Activated effector memory CD4-positive, alpha-beta T cell treated with Interleukin-2 at 50 U/mL for 16 hours (primary cell): ENCODE measurements around the gene FANCC.

Source experiments
- DNase-seq: peaks from one replicate; pipeline ENCODE4 v3.0.0-alpha.2; 2020

Gene FANCC

GRCh38 chr9:95135756-95136155, 181.8 kb downstream of the FANCC start:
- no peak for DNase-seq

- DNase-seq: no peak
Observed at GRCh38 chr9:95134457-95134881, 183.0 kb downstream of the FANCC start.

- no peak for DNase-seq
Observed at GRCh38 chr9:95133325-95133705, 184.2 kb downstream of the FANCC start.

GRCh38 chr9:95132366-95133324, 184.9 kb downstream of the FANCC start:
- DNase-seq: no peak

- DNase-seq: peak; percentile 3
Observed at GRCh38 chr9:95131023-95131943, 186.2 kb downstream of the FANCC start.

- no peak for DNase-seq
Observed at GRCh38 chr9:95130484-95130883, 187.0 kb downstream of the FANCC start.

- DNase-seq: no peak
Observed at GRCh38 chr9:95129476-95130291, 187.8 kb downstream of the FANCC start.

- DNase-seq: no peak
Observed at GRCh38 chr9:95128177-95128524, 189.4 kb downstream of the FANCC start.

GRCh38 chr9:95127249-95128176, 190.0 kb downstream of the FANCC start:
- peak; percentile 44 for DNase-seq

- DNase-seq: no peak
Observed at GRCh38 chr9:95126739-95127138, 190.8 kb downstream of the FANCC start.

- DNase-seq: no peak
Observed at GRCh38 chr9:95125652-95126051, 191.9 kb downstream of the FANCC start.

GRCh38 chr9:95124582-95125367, 192.7 kb downstream of the FANCC start:
- no peak for DNase-seq

GRCh38 chr9:95120781-95121370, 196.6 kb downstream of the FANCC start:
- DNase-seq: no peak

- DNase-seq: no peak
Observed at GRCh38 chr9:95118596-95118995, 198.9 kb downstream of the FANCC start.

GRCh38 chr9:95116808-95117204, 200.7 kb downstream of the FANCC start:
- no peak for DNase-seq

GRCh38 chr9:95116002-95116807, 201.3 kb downstream of the FANCC start:
- no peak for DNase-seq

GRCh38 chr9:95115104-95115503, 202.4 kb downstream of the FANCC start:
- no peak for DNase-seq

GRCh38 chr9:95112436-95113280, 204.9 kb downstream of the FANCC start:
- DNase-seq: no peak

- DNase-seq: no peak
Observed at GRCh38 chr9:95111716-95112115, 205.8 kb downstream of the FANCC start.
